Measurements from ENCODE around the gene AMMECR1L. TPM values are rescaled to one million over a fixed set of nuclear protein-coding genes. Genes with fewer than 3 reads are reported as not detected.

The AMMECR1L gene
- total RNA-seq, 6 donors from 2014 or later, result 11.5 to 17.8 (median 14.3) TPM

GRCh38 chr2:127877626-127878025 is 8.1 kb downstream of the AMMECR1L start:
- no peak for ATAC-seq (ENCODE audit: low FRiP score in 2 of 2)
- no peaks in the 10 kb centered on the region for H3K9me3 ChIP-seq
- no peak overlapping the region for H3K4me3 ChIP-seq
- 100% methylated on average over 3 of the region's 3 CpGs for WGBS, 2 donors
- H3K36me3 ChIP-seq, result peaks cover 4 to 38% (median 16%) of the 10 kb centered on the region in 4 donors
- TF ChIP-seq POLR2A (IDR thresholded peaks at IDR 0.05) (no peak), POLR2AphosphoS5 (IDR thresholded peaks at IDR 0.05) (no peak), EP300 (IDR thresholded peaks at IDR 0.05) (no peak)
- TF ChIP-seq, protein P1, sequence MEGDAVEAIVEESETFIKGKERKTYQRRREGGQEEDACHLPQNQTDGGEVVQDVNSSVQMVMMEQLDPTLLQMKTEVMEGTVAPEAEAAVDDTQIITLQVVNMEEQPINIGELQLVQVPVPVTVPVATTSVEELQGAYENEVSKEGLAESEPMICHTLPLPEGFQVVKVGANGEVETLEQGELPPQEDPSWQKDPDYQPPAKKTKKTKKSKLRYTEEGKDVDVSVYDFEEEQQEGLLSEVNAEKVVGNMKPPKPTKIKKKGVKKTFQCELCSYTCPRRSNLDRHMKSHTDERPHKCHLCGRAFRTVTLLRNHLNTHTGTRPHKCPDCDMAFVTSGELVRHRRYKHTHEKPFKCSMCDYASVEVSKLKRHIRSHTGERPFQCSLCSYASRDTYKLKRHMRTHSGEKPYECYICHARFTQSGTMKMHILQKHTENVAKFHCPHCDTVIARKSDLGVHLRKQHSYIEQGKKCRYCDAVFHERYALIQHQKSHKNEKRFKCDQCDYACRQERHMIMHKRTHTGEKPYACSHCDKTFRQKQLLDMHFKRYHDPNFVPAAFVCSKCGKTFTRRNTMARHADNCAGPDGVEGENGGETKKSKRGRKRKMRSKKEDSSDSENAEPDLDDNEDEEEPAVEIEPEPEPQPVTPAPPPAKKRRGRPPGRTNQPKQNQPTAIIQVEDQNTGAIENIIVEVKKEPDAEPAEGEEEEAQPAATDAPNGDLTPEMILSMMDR (IDR thresholded peaks at IDR 0.05), result no peak
- no peaks in the 10 kb centered on the region for H3K27me3 ChIP-seq
- no peak for DNase-seq
- peaks cover 5 to 34% (median 8%) of the 10 kb centered on the region in 4 donors for H3K4me1 ChIP-seq
- no peak overlapping the region for H3K27ac ChIP-seq

DNA sequence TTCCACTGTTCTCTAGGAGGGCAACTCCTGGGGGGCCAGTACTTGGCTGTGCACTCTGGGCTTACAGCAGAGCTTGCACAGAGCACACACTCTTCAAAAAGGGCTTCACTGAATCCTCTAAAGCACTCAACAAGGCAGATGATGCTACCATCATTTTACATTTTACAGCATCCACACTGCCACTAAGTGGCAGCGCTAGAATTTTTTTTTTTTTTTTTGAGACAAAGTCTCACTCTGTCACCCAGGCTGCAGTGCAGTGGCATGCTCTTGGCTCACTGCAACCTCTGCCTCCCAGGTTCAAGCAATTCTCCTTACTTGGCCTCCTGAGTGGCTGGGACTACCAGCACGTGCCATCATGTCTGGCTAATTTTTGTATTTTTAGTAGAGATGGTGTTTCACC is 8.6 kb downstream of the AMMECR1L start:
- peaks cover 4 to 38% (median 17%) of the 10 kb centered on the region in 4 donors for H3K36me3 ChIP-seq
- H3K27me3 ChIP-seq, result no peaks in the 10 kb centered on the region
- WGBS, 2 donors, result 97% methylated on average over 2 of the region's 2 CpGs
- H3K4me3 ChIP-seq, result no peak overlapping the region
- H3K4me1 ChIP-seq, result peaks cover 5 to 34% (median 5%) of the 10 kb centered on the region in 4 donors
- TF ChIP-seq POLR2AphosphoS5 (IDR thresholded peaks at IDR 0.05), result no peak
- TF ChIP-seq EP300 (IDR thresholded peaks at IDR 0.05), result no peak
- TF ChIP-seq, protein P1 (IDR thresholded peaks at IDR 0.05), result no peak
- TF ChIP-seq POLR2A (IDR thresholded peaks at IDR 0.05), result no peak
- no peaks in the 10 kb centered on the region for H3K9me3 ChIP-seq
- H3K27ac ChIP-seq, result no peak overlapping the region
- DNase-seq (no peak), ATAC-seq (ENCODE audit: low FRiP score in 2 of 2) (no peak)

DNA sequence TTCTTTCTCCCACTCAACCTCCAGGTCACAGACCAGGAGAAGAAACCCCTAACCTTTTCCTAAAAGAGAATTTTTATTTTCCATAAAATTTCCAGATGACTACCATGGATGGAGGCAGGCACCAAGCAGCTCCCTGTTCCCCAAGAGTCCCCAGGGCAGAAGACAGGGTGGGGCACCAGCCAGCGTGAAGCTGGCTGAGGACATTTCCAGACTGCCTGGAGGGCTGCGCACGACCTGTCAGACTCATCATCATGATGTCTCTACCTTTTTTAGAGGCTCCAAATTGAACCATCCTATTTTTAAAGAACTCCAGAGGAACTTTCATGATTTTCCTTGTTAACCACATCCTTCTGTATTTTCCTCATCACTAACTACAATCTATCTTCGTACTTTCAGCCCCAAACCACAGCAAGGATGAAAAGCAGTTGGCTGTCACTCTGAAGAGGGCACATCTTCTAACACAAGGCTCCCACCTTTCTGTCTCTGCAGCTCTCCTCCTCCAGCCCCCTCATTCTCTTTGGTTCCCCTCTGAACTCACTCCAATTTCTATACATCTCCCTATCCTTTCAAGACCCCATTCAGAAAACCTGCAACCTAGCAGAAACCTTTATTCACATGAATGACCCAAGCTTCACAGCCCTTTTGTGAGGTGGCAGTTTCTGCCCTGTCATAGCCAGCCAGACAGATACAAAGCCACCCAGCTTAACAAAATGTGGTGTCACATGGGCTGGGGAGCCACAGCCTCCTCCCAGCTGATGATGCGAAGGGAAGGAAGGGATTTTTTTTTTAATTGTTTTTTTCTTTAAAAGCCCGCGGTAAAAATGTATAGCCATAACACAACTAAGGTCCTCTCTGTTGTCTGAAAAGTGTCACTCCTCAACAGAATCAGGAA is 11.1 kb downstream of the AMMECR1L start:
- no peaks in the 10 kb centered on the region for H3K27me3 ChIP-seq
- 62 to 75% methylated on average over 7 of the region's 7 CpGs for WGBS, 2 donors
- DNase-seq, result no peak
- no peak overlapping the region for H3K4me3 ChIP-seq
- ATAC-seq (ENCODE audit: low FRiP score in 2 of 2), result no peak
- TF ChIP-seq EP300 (IDR thresholded peaks at IDR 0.05) (no peak), POLR2A (IDR thresholded peaks at IDR 0.05) (no peak), POLR2AphosphoS5 (IDR thresholded peaks at IDR 0.05) (no peak)
- TF ChIP-seq, protein P1 (IDR thresholded peaks at IDR 0.05), result no peak
- H3K36me3 ChIP-seq, result peaks cover 4 to 49% (median 21%) of the 10 kb centered on the region in 4 donors
- peaks cover 0 to 17% (median 4%) of the 10 kb centered on the region in 4 donors for H3K4me1 ChIP-seq
- H3K27ac ChIP-seq, result no peak overlapping the region
- no peaks in the 10 kb centered on the region for H3K9me3 ChIP-seq

DNA sequence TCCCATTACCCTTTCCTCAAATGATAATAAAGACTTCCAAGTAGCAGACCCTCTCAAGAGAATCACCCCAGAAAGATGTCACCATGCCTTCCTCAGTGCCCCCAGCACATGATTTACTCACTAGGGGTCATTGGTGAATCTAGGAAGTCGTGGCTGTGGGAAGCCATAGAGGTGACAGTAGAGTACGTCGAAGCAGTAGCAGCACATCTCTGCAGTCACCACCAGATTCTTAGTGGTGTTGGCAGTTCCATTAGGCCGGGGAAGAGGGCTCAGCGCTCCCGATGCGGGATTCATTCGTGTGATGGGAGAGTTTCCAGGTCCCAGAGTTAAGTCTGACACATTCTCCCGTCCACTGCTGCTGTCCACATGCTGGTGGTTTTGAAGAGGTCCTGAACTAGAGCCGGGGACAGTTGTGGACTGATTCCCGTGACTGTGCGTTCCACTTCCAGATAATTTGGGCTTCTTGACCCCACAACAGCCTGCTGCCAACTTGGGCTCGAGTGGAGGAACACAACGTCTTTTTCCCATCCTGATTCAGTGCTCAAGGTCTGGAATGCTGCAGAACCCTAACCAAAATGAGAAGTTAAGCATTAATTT is 12.0 kb downstream of the AMMECR1L start:
- no peak for TF ChIP-seq POLR2A (IDR thresholded peaks at IDR 0.05)
- TF ChIP-seq, protein P1 (IDR thresholded peaks at IDR 0.05), result no peak
- TF ChIP-seq POLR2AphosphoS5 (IDR thresholded peaks at IDR 0.05), result no peak
- 85 to 92% methylated on average over 14 of the region's 14 CpGs for WGBS, 2 donors
- Histone ChIP-seq H3K4me3 (no peak overlapping the region), H3K4me1 (peaks cover 0 to 17% (median 4%) of the 10 kb centered on the region in 4 donors), H3K36me3 (peaks cover 4 to 52% (median 29%) of the 10 kb centered on the region in 4 donors), H3K27ac (no peak overlapping the region), H3K27me3 (no peaks in the 10 kb centered on the region), H3K9me3 (no peaks in the 10 kb centered on the region)
- no peak for ATAC-seq (ENCODE audit: low FRiP score in 2 of 2)
- no peak for DNase-seq

Measured in upper lobe of left lung (tissue), 6 donors.